22Rv1 (cell line): ENCODE data around the gene GNG3.
"Not testable (repeated sequence)": the region's sequence is repeated elsewhere in the genome, so short reads cannot be mapped to it uniquely, and the experiment has no call there.

Source experiments
- H3K27ac ChIP-seq: fragments of 450-650 bp; 2 replicates; pipeline ENCODE4 v1.5.1; 2017
- CTCF ChIP-seq: fragments of 450-650 bp; IDR thresholded peaks from 2 replicates; pipeline ENCODE4 v1.5.1; 2017; ENCODE audit warnings: mild to moderate bottlenecking
- ZFX ChIP-seq: fragments of 450-650 bp; IDR thresholded peaks from 2 replicates; pipeline ENCODE4 v1.6.1; 2017; ENCODE audit warnings: antibody characterized with exemption, borderline replicate concordance

The GNG3 gene

GRCh38 chr11:62669420-62670161 lies 37.9 kb upstream of the GNG3 start:
- H3K27ac ChIP-seq = peak overlapping the region; percentile 95
- TF ChIP-seq ZFX (no peak), CTCF (no peak)

GRCh38 chr11:62671236-62671607 lies 36.3 kb upstream of the GNG3 start:
- no peak for TF ChIP-seq ZFX
- no peak for TF ChIP-seq CTCF
- H3K27ac ChIP-seq = peak overlapping the region; percentile 95

- peak within 1 kb of the TSS; percentile 95 for H3K27ac ChIP-seq
- no peak for TF ChIP-seq ZFX
- no peak for TF ChIP-seq CTCF
Observed at GRCh38 chr11:62671608-62672389, 35.7 kb upstream of the GNG3 start, which contains the start of the genes LBHD1 and UQCC3. Gene LBHD1, minus strand, starts transcription at chr11:62672267. Its CDS starts 2,236 bp downstream, at chr11:62670031. Gene UQCC3, plus strand, starts transcription at chr11:62671673. Its CDS starts 73 bp downstream, at chr11:62671746.

- peak overlapping the region; percentile 95 for H3K27ac ChIP-seq
- no peak for TF ChIP-seq CTCF
- no peak for TF ChIP-seq ZFX
Observed at GRCh38 chr11:62673196-62673525, 34.3 kb upstream of the GNG3 start.

- not testable (repeated sequence) for H3K27ac ChIP-seq
Observed at GRCh38 chr11:62675415-62675814, 32.1 kb upstream of the GNG3 start.

GRCh38 chr11:62676698-62677097 lies 30.8 kb upstream of the GNG3 start:
- peak overlapping the region; percentile 77 for H3K27ac ChIP-seq
- TF ChIP-seq CTCF (no peak), ZFX (no peak)

- TF ChIP-seq ZFX = no peak
- TF ChIP-seq CTCF = no peak
- H3K27ac ChIP-seq = peak overlapping the region; percentile 77
Observed at GRCh38 chr11:62677156-62677555, 30.3 kb upstream of the GNG3 start.
